ENCODE measurements around the gene SRD5A3. TPM values are rescaled to one million over a fixed set of nuclear protein-coding genes. Genes with fewer than 3 reads are reported as not detected.
A peak's percentile ranks its signal among the peaks of the same experiment; 100 is the strongest.

The SRD5A3 gene
- total RNA-seq, 2 donors from 2014 or later, result 6.7 to 11.5 TPM

- intact Hi-C loops (cut with DNase I), result loop anchor here (10.0 kb wide), 1 partner anchor 49 kb away; the partner anchor contains the start of gene SRD5A3
- H3K9me3 ChIP-seq, result no peaks in the 10 kb centered on the region
- 68 to 72% methylated on average over 4 of the region's 4 CpGs for WGBS, 2 donors
Observed at GRCh38 chr4:55393461-55394320, 47.6 kb downstream of the SRD5A3 start.

GRCh38 chr4:55395218-55395528 lies 49.1 kb downstream of the SRD5A3 start:
- peak overlapping the region; percentile 95 to 100 (median 97) for H3K27ac ChIP-seq
- WGBS, 2 donors, result 0 to 2% methylated on average over 4 of the region's 4 CpGs
- H3K4me1 ChIP-seq, result peaks cover 26% of the 10 kb centered on the region
- H3K9me3 ChIP-seq, result no peaks in the 10 kb centered on the region
- intact Hi-C loops (cut with DNase I), result loop anchor here (10.0 kb wide), 1 partner anchor 50 kb away; the partner anchor contains the start of gene SRD5A3
- no peak for DNase-seq
- TF ChIP-seq CTCF (IDR thresholded peaks at IDR 0.05), result peak in 3 of 7 experiments; percentile 19 to 26 (median 20)
- TF ChIP-seq POLR2A (IDR thresholded peaks at IDR 0.05), result no peak
- ATAC-seq, result no peak
- no peaks in the 10 kb centered on the region for H3K36me3 ChIP-seq (replicated peaks in 1 of 2; ENCODE audit: insufficient read depth in 1 of 2, low read depth in 2 of 2)
- peak overlapping the region; percentile 98 to 99 for H3K4me3 ChIP-seq
- H3K27me3 ChIP-seq, result no peaks in the 10 kb centered on the region

More at GRCh38 chr4:55393461-55394320, 47.6 kb downstream of the SRD5A3 start:
- ATAC-seq (no peak), DNase-seq (no peak)
- H3K4me1 ChIP-seq, result peaks cover 20% of the 10 kb centered on the region
- H3K36me3 ChIP-seq (replicated peaks in 1 of 2; ENCODE audit: insufficient read depth in 1 of 2, low read depth in 2 of 2), result no peaks in the 10 kb centered on the region
- H3K27me3 ChIP-seq, result no peaks in the 10 kb centered on the region
- TF ChIP-seq CTCF (IDR thresholded peaks at IDR 0.05), result no peak
- no peak for TF ChIP-seq POLR2A (IDR thresholded peaks at IDR 0.05)
- no peak overlapping the region for H3K27ac ChIP-seq
- no peak overlapping the region for H3K4me3 ChIP-seq

GRCh38 chr4:55395529-55396307 lies 49.7 kb downstream of the SRD5A3 start, which contains the start of gene TMEM165:
Gene TMEM165, plus strand, starts transcription at chr4:55395957. Its CDS starts 233 bp downstream, at chr4:55396190.
- peak within 1 kb of the TSS; percentile 95 to 100 (median 97) for H3K27ac ChIP-seq
- H3K36me3 ChIP-seq (replicated peaks in 1 of 2; ENCODE audit: insufficient read depth in 1 of 2, low read depth in 2 of 2), result no peaks in the 10 kb centered on the region
- H3K4me1 ChIP-seq, result peaks cover 29% of the 10 kb centered on the region
- DNase-seq (peak; percentile 94 to 96 (median 95)), ATAC-seq (peak; percentile 97)
- 0 to 1% methylated on average over 38 to 59 of the region's 95 CpGs for WGBS, 2 donors
- intact Hi-C loops (cut with DNase I), result loop anchor here (10.0 kb wide), 1 partner anchor 51 kb away; the partner anchor contains the start of gene SRD5A3
- H3K4me3 ChIP-seq, result peak within 1 kb of the TSS; percentile 98 to 99
- no peaks in the 10 kb centered on the region for H3K9me3 ChIP-seq
- peak in 2 of 7 experiments; percentile 2 to 17 for TF ChIP-seq CTCF (IDR thresholded peaks at IDR 0.05)
- peak; percentile 98 to 99 (median 98) for TF ChIP-seq POLR2A (IDR thresholded peaks at IDR 0.05)
- H3K27me3 ChIP-seq, result no peaks in the 10 kb centered on the region

- Histone ChIP-seq H3K9me3 (no peaks in the 10 kb centered on the region), H3K27ac (peak overlapping the region; percentile 95 to 100 (median 97)), H3K27me3 (no peaks in the 10 kb centered on the region), H3K4me1 (peaks cover 34% of the 10 kb centered on the region), H3K4me3 (peak overlapping the region; percentile 98 to 99), H3K36me3 (replicated peaks in 1 of 2; ENCODE audit: insufficient read depth in 1 of 2, low read depth in 2 of 2) (no peaks in the 10 kb centered on the region)
- DNase-seq, result peak; percentile 47 to 61 (median 52)
- intact Hi-C loops (cut with DNase I), result loop anchor here (10.0 kb wide), 1 partner anchor 52 kb away; the partner anchor contains the start of gene SRD5A3
- WGBS, 2 donors, result 0 to 1% methylated on average over 20 to 41 of the region's 41 CpGs
- ATAC-seq, result peak; percentile 43
- TF ChIP-seq CTCF (IDR thresholded peaks at IDR 0.05), result no peak
- peak in 2 of 3 donors; percentile 28 to 43 for TF ChIP-seq POLR2A (IDR thresholded peaks at IDR 0.05)
Observed at GRCh38 chr4:55396308-55397125, 50.5 kb downstream of the SRD5A3 start.

Data from body of pancreas (tissue), 4 donors.